NCI-H1105 treated with DMSO at 0.1 percent for 48 hours (cell line): ENCODE results near the gene METTL8.
A peak's percentile ranks its signal among the peaks of the same experiment; 100 is the strongest.
"Not testable (repeated sequence)": the region's sequence is repeated elsewhere in the genome, so short reads cannot be mapped to it uniquely, and the experiment has no call there.

Experiments used
- DNase-seq: peaks from one replicate; lab custom pipeline; 2025; lab: John Stamatoyannopoulos, UW

Gene METTL8

DNA sequence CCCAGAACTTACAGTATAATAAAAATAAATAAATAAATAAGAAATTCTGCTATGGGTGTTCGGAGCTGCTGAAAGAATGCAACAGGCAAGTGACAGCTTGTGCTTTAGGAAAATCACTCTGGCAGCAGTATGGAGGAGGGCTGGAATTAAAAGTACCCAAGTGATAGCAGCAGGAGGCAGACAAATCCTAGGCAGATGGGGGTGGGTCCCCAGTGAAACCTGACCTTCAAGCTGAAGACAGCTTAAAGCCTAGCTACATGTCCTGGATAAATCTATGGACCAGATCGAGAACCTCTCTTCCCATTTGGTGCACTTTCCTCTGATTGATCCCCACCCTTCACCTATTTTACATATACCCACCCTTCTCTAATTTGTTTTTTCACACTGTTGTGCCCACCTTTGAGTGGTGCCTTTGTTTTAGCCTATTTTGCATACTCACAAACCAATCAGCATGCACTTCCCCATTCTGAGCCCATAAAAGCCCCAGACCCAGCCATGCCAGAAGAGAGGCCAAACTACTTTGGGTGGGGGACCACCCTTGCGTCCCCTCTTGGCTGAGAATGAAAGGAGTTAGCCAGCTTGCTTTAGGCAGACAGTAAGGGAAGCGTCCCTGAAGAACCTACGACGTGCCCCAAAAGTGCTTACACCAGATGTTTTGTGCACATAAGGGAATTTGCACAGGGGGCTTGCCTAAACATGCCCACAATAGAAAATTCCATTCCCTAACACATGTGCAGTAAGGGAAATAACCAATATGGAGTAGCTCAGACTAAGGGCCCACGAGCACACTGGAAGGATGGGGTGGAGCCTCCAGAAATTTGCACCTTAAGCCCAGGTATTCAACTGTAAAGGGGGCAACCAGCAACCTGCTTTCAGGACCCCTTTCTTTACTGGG is 3.0 kb downstream of the METTL8 start:
- no peak for DNase-seq

GRCh38 chr2:171422710-171423495 is 10.9 kb downstream of the METTL8 start:
- DNase-seq = not testable (repeated sequence)

- no peak for DNase-seq
Measured at GRCh38 chr2:171420728-171421563, 12.8 kb downstream of the METTL8 start.

DNA sequence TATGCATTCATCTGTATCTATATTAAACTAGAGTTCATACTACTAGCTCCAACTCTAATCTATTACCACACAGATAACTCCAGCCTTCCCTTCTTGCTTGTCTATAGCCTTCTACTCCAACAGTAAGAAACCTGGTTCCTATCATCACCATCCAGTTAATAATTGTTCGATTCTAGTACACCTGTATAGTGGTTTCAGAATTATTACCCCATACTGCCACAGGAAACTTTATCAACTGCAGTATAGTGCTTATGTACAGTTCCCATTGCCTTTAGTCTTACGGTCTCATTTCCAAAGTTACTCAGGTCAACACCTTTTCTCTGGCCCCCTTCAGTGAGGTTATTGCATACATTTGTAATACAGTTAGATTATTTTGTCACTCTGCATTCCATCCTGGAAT is 14.5 kb downstream of the METTL8 start:
- no peak for DNase-seq

DNA sequence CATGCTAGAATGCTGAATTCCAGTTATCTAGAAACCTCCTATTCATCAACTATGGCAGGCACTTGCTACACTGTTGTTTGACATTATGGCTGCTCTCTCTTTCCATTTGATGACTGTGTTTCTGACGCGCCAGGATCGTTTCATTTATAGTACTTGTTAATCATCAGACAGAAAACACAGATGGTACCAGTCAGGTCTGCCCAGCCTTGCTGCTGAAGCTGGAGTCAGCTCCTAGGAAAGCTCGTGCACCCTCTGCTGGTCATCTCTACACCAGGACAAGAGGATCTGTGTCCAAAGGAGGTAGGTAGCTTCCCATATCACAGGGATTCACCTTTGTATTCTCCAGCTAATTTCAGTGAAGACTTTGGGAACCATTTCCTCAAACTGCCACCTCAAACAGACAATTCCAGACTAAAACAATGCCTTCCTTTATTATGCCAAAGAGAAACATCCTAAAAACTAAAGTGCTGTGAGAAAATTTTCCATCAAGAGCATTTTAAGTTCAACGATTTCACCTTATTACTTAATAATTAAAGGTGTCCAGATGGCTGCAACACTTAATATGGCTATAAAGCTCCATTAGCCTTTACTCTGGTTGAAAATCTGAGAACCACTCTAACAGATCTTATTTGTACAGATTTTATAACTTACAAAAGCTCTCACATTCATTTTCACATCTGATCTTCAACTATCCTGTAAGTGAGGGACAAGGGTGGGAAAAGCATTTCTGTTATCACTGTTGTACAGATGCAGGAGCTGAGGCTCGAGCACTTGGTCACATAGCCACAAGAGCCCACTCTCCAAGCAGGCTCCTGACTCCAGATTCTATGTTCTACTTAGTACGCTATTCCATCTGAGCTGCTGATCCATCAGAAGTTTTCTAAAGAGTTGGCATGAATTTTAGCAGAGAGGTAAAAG is 17.5 kb downstream of the METTL8 start:
- peak; percentile 89 for DNase-seq

DNA sequence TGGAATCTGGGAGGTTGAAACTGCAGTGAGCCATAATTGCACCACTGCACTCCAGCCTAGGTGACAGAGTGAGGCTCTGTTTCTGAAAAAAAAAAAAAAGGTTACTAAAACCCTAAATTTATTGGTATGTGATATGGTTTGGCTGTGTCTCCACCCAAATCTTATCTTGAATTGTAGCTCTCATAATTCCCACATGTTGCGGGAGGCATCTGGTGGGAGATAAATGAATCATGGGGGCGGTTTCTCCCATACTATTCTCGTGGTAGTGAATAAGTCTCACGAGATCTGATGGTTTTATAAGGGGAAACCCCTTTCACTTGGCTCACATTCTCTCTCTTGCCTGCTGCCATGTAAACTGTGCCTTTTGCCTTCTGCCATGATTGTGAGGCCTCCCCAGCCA is 19.1 kb downstream of the METTL8 start:
- DNase-seq = not testable (repeated sequence)

DNA sequence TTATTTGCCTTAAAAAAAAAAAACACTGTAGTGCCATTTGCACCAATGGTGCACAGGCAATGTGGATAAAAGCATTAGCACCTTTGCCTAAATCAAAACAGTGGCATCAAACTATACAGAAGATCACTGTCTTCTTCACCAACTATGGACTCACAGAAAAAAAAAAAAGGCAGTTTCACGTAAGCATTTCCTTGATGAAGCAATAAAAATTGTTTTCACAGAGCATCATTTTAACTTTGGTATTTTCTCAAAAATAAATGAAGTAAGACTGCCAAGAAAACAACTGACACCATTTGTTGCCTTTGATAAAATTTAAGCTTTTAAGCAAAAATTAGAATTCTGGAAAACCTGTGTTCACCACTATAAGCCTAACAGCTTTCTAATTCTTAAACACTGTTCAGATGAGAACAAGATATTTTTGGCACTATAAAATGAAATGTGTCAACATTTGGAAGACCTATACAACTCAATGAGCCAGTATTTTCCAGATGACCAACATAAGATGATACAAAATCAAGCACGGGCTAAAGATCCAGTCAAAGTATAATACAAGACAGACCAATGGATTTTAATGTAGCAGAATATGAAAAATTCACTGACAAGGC is 21.1 kb downstream of the METTL8 start:
- no peak for DNase-seq

DNA sequence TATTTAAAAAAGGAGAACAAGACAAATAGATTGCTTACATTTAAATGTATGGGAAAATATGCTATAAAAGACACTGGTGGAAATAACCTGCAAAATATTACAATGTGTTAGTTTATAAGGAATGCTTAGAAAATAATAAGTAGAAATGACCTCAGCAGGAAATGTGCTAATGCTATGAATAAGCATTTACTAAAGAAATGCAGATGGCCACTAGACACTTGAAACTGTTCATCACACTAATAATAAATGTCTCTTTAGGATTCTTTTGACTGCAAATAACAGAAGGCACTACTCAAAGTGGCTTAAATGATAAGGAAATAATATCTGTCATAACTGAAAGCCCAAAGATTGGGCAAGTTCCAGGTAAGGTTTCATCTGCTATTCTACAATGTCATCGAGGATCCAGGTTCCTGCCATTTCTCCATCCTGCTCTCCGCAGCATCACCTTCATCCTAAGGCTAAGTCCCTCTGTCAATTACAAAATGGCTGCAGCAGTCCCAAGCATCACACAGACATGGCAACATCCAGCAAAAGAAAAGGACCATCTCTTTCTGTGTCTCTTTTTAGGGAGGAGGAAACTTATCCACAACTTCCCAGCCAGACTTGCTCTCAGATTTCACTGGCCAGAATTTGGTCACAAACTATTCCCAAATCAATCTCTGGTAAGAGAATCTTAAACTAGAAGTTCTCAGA is 21.9 kb downstream of the METTL8 start:
- DNase-seq = no peak

- no peak for DNase-seq
Measured at GRCh38 chr2:171411214-171411613, 22.6 kb downstream of the METTL8 start.

GRCh38 chr2:171410624-171411023 is 23.2 kb downstream of the METTL8 start:
- no peak for DNase-seq

GRCh38 chr2:171410101-171410500 is 23.7 kb downstream of the METTL8 start:
- DNase-seq = peak; percentile 8

DNA sequence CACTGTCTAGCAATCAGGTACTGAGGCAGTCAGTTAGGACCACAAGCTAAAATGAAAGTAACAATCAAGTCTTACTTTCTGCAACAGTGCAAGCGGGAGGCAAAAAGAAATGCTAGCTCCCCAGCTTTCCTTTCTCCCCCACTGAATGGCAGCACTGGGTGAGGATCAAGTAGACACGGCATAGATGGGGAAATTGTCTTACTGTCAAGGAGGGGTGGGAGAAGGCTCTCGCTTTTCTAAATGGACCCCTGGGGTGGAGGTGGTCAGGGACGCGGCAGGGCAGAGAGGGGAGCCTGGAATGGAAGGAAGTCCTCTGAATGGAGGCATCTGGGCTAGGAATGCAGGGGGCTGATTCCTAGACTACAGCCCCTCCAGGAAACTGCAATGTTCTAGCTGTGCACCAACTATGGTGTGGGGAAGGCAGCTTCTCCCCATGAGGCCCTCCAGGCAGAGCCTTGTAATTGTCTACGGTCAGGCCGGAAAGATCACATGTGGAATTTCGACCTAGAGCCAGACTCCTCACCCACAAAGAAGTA is 24.3 kb downstream of the METTL8 start:
- no peak for DNase-seq

DNA sequence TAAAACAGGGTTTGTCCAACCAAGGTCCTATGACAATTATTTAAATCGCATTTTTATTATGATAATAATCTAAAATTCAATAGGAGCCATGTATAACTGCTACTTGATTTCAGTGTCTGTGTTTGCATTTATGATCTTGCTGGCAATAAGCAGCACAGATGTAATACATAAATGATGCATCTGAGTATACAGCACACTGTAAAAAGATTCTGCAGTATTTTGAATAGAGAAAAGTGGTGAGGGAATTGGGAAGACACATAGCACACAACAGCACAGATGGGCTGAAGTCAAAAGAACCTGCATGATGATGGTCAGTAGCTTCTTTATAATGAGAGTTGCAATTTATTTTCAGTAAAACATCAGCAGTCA is 26.1 kb downstream of the METTL8 start:
- no peak for DNase-seq

- DNase-seq = no peak
Measured at GRCh38 chr2:171407030-171407675, 26.6 kb downstream of the METTL8 start.

GRCh38 chr2:171406044-171406443 is 27.7 kb downstream of the METTL8 start:
- no peak for DNase-seq

GRCh38 chr2:171405546-171405945 is 28.2 kb downstream of the METTL8 start:
- DNase-seq = no peak

GRCh38 chr2:171404719-171405118 is 29.1 kb downstream of the METTL8 start:
- no peak for DNase-seq

DNA sequence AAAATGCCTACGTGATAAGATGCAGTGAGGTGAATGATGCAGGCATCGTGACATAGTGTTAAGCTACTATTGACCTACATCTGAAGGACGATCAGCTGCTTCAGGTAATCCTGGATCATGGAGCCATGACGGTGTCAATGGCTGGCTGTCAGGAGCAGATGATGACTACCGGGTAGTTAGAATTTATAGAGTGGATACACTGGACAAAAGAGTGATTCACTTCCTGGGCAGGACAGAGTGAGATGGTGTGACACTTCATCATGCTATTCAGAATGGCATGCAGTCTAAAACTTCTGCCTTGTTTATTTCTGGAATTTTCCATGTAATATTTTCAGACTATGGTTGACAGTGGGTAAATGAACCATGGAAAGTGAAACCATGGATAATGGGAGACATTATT is 29.5 kb downstream of the METTL8 start:
- no peak for DNase-seq

- DNase-seq = no peak
Measured at GRCh38 chr2:171402906-171403580, 30.7 kb downstream of the METTL8 start.
